SIG-M5 treated with dmso at 0.1 percent for 504 hours (cell line): ENCODE data around the gene RPS18.
A peak's percentile ranks its signal among the peaks of the same experiment; 100 is the strongest.
"Not testable (repeated sequence)": the region's sequence is repeated elsewhere in the genome, so short reads cannot be mapped to it uniquely, and the experiment has no call there.

Experiments
- DNase-seq: peaks from one replicate; lab custom pipeline; 2025; ENCODE audit not compliant: unreplicated experiment; lab: John Stamatoyannopoulos, UW

Gene RPS18

DNA sequence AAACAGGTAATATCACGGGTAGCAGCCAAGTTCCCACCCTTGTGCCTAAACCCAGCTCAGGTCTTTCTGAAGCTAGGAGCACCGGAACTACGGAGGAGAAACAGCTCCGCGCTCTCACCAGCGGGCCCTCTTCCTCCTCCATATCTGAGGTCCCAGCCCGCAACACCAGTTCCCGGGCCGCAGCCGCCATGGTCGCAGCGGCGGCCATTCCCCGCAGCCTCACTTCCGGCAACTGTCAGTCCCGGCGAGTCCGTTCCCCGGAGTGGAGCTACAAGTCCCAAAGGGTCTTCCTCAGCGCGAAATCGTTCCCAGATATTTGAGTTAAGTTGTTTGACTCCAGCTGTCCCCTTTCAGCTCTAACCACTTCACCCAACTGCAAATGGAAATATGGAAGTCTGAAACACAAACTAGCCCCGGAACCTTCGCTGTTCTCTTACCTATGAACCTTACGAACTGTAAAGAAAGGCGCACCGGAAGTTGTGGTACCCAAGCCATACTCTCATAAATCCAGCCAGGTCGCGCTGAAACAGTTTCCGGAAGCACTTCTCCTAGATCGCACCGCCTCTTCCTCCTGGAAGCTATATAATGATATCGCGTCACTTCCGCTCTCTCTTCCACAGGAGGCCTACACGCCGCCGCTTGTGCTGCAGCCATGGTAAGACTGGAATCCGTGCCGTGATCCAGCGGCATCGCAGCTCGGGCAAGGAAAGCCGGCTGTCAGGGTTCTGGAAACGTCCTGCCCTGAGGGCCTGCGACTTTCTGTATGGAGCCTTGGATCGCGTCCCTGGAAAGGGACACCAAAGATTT lies at the start of gene RPS18, which contains the start of gene VPS52:
Gene RPS18, plus strand, starts transcription at position 608 of the 807 bp plus-strand sequence. Its CDS starts 45 bp downstream, at position 653.
Gene VPS52, minus strand, starts transcription at position 409 of the 807 bp plus-strand sequence. Its CDS starts 201 bp downstream, at position 208.
- DNase-seq, result peak; percentile 99

GRCh38 chr6:33226503-33227120 lies 45.3 kb upstream of the RPS18 start:
- not testable (repeated sequence) for DNase-seq

DNA sequence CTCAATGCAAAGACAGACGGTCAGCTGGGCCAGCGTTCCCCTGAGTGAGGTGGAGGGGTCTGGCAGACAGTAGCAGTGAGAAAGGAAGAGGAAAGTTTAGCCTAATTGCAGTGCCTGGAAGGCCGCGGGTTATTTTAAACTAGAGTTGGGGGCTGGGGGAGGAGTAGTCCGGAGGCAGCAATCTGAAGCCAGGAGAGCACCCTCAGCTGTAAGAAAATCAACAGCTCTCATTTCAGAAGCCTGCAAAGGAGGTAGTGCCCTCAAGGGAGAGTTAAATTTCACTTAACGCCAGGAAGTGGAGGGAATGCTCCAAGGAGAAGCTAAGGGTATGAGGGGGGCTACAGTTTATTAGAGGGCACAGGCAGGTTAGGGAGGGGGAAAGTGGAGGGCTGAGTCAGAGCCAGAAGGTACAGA lies 36.6 kb upstream of the RPS18 start:
- DNase-seq, result no peak

DNA sequence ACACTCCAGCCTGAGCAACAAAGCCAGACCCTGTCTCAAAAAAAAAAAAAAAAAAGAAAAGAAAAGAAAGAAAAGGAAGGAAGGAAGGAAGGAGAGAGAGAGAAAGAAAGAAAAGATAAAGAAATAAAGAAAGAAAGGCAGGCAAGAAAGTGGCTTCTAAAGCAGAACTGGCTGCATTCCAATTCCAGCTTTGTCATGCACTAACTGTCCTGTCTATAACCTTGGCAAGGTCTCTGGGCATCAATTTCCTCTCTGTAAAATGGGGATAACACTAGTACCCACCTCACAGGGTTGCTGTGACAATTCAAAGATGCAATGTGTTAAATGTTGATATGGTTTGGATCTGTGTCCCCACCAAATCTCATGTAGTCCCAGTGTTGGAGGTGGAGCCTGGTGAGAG lies 35.5 kb upstream of the RPS18 start:
- no peak for DNase-seq

GRCh38 chr6:33236852-33237251 lies 35.0 kb upstream of the RPS18 start:
- no peak for DNase-seq

GRCh38 chr6:33237741-33238140 lies 34.1 kb upstream of the RPS18 start:
- DNase-seq, result no peak

DNA sequence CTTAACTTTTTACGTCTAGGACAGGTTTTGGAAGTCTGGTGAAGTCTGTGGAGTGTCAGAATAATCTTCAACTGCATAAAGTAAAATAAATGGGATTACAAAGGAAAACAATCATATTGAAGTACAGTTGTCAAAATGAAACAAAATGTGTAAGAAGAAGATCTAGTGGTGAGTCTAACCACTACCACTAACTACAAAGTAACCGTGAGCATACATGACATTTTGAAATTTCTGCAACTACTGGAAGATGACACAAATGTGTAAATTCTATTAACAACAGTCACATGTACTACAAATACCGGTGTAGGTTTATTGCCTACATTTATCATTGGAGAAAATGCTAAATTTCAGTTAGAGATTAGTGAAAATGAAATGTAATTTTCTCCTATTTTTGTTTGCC lies 29.9 kb upstream of the RPS18 start:
- DNase-seq, result no peak

- no peak for DNase-seq
These were observed 28.4 kb upstream of the RPS18 start for GRCh38 chr6:33243476-33243875.

DNA sequence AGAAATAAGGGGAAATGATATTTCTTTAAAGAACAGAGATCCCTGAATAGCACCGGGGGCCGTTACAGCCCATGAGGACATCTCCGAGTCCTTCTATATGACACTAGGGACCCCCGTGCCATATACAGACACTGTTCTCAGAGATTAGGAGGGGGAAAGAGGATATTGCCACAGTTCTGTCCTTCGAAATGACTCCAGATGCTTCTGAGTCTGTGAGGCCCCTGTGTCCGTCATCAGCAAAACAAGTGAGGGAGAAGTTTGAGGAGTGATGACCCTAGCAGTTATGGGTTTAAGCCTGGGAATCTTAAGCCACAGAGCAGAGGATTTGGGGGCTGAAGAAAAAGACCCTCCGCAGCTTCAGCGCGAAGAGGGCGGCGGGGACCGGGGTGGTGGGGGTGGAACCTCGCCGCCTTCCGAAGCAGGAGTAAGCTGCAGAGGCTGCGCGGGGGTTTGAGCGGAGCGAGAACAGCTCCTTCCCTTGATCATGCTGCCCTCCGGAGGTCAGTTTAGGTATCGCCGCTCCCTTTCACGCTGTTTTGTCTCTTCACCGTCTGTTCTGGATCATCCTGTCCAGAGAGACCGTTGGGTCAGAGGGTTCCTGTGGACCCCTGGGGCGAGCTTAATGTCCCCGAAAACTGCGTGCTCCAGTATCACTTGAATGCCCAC lies 23.8 kb upstream of the RPS18 start:
- DNase-seq, result peak; percentile 80

GRCh38 chr6:33248643-33248931 lies 23.3 kb upstream of the RPS18 start:
- DNase-seq, result peak; percentile 69

- DNase-seq, result peak; percentile 99
These were observed 22.7 kb upstream of the RPS18 start for GRCh38 chr6:33248932-33249731.

- no peak for DNase-seq
These were observed 21.9 kb upstream of the RPS18 start for GRCh38 chr6:33249732-33250630.

- no peak for DNase-seq
These were observed 21.1 kb upstream of the RPS18 start for GRCh38 chr6:33250731-33251130.

DNA sequence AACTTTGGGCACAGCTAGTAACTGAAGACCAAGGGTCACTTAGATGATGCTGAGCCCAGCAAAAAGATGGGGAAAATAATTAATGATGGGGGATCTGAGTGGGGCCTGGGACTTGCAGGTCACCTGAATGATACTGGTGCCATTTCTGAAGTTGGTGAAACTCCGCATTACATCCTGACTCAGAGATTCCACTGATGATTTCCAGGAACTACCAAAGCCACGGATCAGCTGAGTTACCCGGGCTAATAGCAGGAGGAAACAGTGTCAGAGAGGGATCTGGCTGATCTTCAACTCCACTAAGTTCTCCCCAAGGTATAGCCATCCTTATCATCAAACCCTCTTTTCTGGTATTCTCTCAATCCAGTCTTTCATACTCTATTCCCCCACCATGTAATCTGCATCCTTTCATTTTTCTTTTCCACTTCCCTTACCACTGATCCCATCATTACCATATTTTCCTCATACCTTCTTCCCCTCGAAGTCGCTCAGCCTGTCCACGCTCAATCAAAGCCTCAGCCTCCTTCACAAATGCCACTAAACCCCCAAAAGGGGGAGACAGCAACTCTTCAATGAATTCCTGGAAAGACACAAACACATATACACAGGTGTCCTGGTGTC lies 20.4 kb upstream of the RPS18 start:
- no peak for DNase-seq

DNA sequence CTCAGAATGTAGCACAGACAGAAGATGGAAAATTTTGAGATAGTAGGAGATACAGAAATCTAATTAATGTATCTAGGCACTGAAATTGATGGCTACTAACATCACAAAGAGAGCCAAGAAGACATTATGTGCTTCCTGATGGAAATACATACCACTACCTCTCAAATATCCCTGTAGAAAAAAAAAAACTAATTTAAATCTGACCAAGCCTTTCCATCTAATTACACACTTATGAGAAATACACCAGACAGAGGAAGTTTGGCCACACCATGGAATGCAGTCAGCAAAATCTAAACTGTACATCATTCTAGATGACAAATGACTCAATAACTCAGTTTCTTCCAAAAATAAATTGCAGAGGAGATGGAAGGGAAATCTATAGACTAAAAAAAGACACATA lies 19.1 kb upstream of the RPS18 start:
- DNase-seq, result no peak

- DNase-seq, result no peak
These were observed 17.3 kb upstream of the RPS18 start for GRCh38 chr6:33254591-33254990.

- DNase-seq, result no peak
These were observed 12.8 kb upstream of the RPS18 start for GRCh38 chr6:33259032-33259431.

- DNase-seq, result not testable (repeated sequence)
These were observed 9.4 kb upstream of the RPS18 start for GRCh38 chr6:33262490-33262889.

GRCh38 chr6:33264015-33264414 lies 7.9 kb upstream of the RPS18 start:
- no peak for DNase-seq

DNA sequence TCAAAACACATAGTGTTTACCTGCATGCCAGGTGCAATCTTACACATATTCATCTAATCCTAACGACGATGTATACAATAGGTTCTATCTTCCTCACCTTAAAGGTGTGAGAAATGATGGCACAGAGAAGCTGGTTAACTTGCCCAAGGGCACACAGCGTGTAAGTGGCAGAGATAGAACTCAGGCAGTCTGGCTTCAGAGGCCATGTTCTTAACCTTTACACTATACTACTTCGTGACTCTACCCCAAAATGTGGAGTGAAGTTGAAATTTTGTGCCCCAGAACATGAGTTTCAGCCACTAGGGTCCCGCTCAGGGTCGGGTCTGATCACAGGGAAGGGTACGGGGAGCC lies 783 bp upstream of the RPS18 start:
- no peak for DNase-seq
